Measurements from ENCODE around the gene ZFYVE1. TPM values are rescaled to one million over a fixed set of nuclear protein-coding genes. Genes with fewer than 3 reads are reported as not detected.
A peak's percentile ranks its signal among the peaks of the same experiment; 100 is the strongest.

ZFYVE1 gene
- total RNA-seq, 1 donor from 2014 or later = 14.3 TPM

DNA sequence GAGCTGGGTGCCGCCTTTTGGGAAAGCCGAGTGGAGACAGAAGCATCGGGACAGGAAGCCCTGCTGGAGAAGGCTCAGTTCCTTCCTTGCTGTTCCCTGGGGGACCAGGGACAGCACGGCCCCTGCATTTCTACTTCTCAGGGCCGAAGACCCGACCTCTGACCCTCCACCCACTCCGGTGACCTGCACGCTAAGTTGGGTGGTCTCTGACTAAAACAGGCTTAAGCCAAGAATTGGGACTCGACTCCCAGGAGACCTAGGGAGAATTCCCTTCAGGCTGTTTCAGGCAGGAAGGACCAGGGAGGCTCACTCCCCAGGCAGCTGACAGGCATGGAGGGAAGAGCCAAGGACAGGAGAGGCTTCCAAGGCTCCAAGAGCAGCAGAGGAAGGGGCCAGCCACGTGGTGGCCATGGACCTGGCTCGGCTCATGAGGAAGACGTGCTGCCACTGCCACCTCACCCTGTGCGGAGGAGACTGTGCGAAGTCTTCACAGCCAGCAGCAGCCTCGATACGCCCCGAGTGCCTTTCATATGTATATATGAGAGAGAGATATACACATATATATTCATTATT lies 56.8 kb downstream of the ZFYVE1 start:
- H3K27me3 Mint-ChIP-seq (ENCODE audit: insufficient read depth, low read depth) = peaks cover 2% of the 10 kb centered on the region
- Histone ChIP-seq H3K4me1 (no peaks in the 10 kb centered on the region), H3K9ac (no peak overlapping the region), H3K36me3 (no peaks in the 10 kb centered on the region), H3K27ac (no peak overlapping the region), H3K9me3 (ENCODE audit: low read depth) (no peaks in the 10 kb centered on the region), H2AFZ (replicated peaks) (no peak overlapping the region), H3K27me3 (no peaks in the 10 kb centered on the region), H3K4me3 (no peak overlapping the region), H3K79me2 (ENCODE audit: low read depth) (no peaks in the 10 kb centered on the region), H4K20me1 (ENCODE audit: low read depth) (no peaks in the 10 kb centered on the region), H3F3A (ENCODE audit: low read depth) (no peaks in the 10 kb centered on the region), H3K4me2 (no peak overlapping the region)
- TF ChIP-seq EZH2 (IDR thresholded peaks at IDR 0.05) (no peak), EZH2phosphoT487 (IDR thresholded peaks at IDR 0.05) (no peak)
- TF ChIP-seq, protein P1, sequence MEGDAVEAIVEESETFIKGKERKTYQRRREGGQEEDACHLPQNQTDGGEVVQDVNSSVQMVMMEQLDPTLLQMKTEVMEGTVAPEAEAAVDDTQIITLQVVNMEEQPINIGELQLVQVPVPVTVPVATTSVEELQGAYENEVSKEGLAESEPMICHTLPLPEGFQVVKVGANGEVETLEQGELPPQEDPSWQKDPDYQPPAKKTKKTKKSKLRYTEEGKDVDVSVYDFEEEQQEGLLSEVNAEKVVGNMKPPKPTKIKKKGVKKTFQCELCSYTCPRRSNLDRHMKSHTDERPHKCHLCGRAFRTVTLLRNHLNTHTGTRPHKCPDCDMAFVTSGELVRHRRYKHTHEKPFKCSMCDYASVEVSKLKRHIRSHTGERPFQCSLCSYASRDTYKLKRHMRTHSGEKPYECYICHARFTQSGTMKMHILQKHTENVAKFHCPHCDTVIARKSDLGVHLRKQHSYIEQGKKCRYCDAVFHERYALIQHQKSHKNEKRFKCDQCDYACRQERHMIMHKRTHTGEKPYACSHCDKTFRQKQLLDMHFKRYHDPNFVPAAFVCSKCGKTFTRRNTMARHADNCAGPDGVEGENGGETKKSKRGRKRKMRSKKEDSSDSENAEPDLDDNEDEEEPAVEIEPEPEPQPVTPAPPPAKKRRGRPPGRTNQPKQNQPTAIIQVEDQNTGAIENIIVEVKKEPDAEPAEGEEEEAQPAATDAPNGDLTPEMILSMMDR (IDR thresholded peaks at IDR 0.05) = no peak
- peak overlapping the region; percentile 42 for H3K27ac Mint-ChIP-seq
- H3K9me3 Mint-ChIP-seq = no peaks in the 10 kb centered on the region
- DNase-seq (ENCODE audit: low spot score) = no peak
- H3K36me3 Mint-ChIP-seq = peaks cover 16% of the 10 kb centered on the region
- H3K4me1 Mint-ChIP-seq = peaks cover 6% of the 10 kb centered on the region
- H3K4me3 Mint-ChIP-seq = no peak overlapping the region

DNA sequence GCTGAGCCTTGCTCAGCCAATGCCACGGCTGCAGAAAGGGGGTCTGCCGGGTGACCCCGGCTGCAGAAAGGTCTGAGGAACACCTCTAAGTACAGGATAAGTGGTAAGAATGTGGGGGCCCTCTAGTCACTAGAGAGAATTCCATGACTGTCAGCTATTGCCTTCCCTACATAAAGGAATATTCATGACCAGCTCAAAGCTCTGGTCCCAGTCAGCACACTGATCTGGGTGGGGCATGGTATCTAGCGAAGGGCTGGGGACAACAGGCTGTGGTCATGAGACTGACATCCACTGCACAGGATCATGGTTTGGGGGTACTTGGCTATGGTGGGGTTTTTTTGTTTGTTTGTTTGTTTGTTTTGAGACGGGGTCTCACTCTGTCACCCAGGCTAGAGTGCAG lies 58.6 kb downstream of the ZFYVE1 start:
- H3K36me3 ChIP-seq = no peaks in the 10 kb centered on the region
- no peak overlapping the region for H3K4me3 ChIP-seq
- DNase-seq (ENCODE audit: low spot score) = no peak
- TF ChIP-seq, protein P1 (IDR thresholded peaks at IDR 0.05) = no peak
- TF ChIP-seq EZH2phosphoT487 (IDR thresholded peaks at IDR 0.05) (no peak), EZH2 (IDR thresholded peaks at IDR 0.05) (no peak)
- H3K27ac ChIP-seq = no peak overlapping the region
- no peaks in the 10 kb centered on the region for H3K4me1 ChIP-seq
- H3K9me3 ChIP-seq (ENCODE audit: low read depth) = no peaks in the 10 kb centered on the region
- no peak overlapping the region for H3K4me2 ChIP-seq
- H3F3A ChIP-seq (ENCODE audit: low read depth) = no peaks in the 10 kb centered on the region
- no peak overlapping the region for H3K4me3 Mint-ChIP-seq
- peaks cover 6% of the 10 kb centered on the region for H3K4me1 Mint-ChIP-seq
- H3K27me3 ChIP-seq = no peaks in the 10 kb centered on the region
- H3K27me3 Mint-ChIP-seq (ENCODE audit: insufficient read depth, low read depth) = peaks cover 5% of the 10 kb centered on the region
- no peak overlapping the region for H2AFZ ChIP-seq (replicated peaks)
- no peaks in the 10 kb centered on the region for H4K20me1 ChIP-seq (ENCODE audit: low read depth)
- H3K9ac ChIP-seq = no peak overlapping the region
- H3K36me3 Mint-ChIP-seq = peaks cover 8% of the 10 kb centered on the region
- H3K27ac Mint-ChIP-seq = peak overlapping the region; percentile 53
- no peaks in the 10 kb centered on the region for H3K9me3 Mint-ChIP-seq
- no peaks in the 10 kb centered on the region for H3K79me2 ChIP-seq (ENCODE audit: low read depth)

DNA sequence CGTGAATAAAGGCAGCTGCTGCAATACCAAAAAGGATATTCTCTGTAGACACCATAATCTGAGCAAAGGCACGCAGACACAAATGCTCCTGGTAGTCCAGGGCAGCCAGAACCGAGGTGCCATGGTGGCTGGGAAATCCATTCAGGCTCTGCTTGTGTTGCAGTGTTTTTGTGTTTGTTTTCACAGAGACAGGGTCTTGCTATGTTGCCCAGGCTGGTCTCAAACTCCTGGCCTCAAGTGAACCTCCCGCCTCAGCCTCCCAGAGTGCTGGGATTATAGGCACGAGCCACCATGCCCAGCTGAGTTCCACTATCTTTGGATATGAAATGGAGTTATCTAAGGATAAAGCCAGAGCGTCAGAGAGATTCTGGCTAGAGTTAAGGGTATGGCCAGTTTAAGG lies 60.9 kb downstream of the ZFYVE1 start:
- Histone ChIP-seq H3F3A (ENCODE audit: low read depth) (no peaks in the 10 kb centered on the region), H3K27me3 (no peaks in the 10 kb centered on the region), H3K36me3 (no peaks in the 10 kb centered on the region), H3K27ac (no peak overlapping the region), H3K9me3 (ENCODE audit: low read depth) (no peaks in the 10 kb centered on the region), H3K4me1 (no peaks in the 10 kb centered on the region), H3K79me2 (ENCODE audit: low read depth) (no peaks in the 10 kb centered on the region), H3K4me3 (no peak overlapping the region), H4K20me1 (ENCODE audit: low read depth) (no peaks in the 10 kb centered on the region), H3K4me2 (no peak overlapping the region), H3K9ac (no peak overlapping the region), H2AFZ (replicated peaks) (no peak overlapping the region)
- TF ChIP-seq, protein P1 (IDR thresholded peaks at IDR 0.05) = no peak
- TF ChIP-seq EZH2 (IDR thresholded peaks at IDR 0.05) = no peak
- TF ChIP-seq EZH2phosphoT487 (IDR thresholded peaks at IDR 0.05) = no peak
- DNase-seq (ENCODE audit: low spot score) = no peak
- Mint-ChIP-seq H3K27me3 (ENCODE audit: insufficient read depth, low read depth) (peaks cover 11% of the 10 kb centered on the region), H3K36me3 (peaks cover 11% of the 10 kb centered on the region), H3K4me1 (peaks cover 9% of the 10 kb centered on the region), H3K4me3 (no peak overlapping the region), H3K9me3 (no peaks in the 10 kb centered on the region), H3K27ac (no peak overlapping the region)
